GM12873 (cell line): ENCODE results near the gene SLC51B.

Experiments
- TF ChIP-seq, protein P1 (sequence below): IDR thresholded peaks from 2 replicates; pipeline ENCODE4 v1.5.1; 2012; ENCODE audit warnings: low read depth, mild to moderate bottlenecking, moderate library complexity, low read length, control low read depth; ENCODE audit not compliant: insufficient read depth; ENCODE audit errors: missing control alignments

The SLC51B gene

DNA sequence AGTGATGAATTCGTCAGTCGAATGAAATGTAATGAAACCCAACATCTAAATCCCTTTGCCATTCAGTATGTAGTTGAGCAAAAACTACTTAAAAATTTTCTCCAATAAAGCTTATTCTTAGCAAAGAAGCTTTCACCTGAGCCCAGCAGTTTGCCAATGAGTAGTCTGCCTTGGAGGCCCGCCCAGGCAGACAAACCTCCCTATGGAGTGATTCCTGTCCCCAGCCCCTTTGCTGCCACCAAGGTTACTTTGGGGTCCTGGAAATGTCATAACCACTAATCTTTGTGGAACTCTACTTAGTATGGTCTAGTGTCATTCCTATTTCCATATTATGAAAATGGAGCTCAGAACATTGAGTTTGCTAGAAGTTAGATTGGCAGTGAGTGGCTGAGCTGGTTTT lies 57.7 kb downstream of the SLC51B start:
- TF ChIP-seq, protein P1, sequence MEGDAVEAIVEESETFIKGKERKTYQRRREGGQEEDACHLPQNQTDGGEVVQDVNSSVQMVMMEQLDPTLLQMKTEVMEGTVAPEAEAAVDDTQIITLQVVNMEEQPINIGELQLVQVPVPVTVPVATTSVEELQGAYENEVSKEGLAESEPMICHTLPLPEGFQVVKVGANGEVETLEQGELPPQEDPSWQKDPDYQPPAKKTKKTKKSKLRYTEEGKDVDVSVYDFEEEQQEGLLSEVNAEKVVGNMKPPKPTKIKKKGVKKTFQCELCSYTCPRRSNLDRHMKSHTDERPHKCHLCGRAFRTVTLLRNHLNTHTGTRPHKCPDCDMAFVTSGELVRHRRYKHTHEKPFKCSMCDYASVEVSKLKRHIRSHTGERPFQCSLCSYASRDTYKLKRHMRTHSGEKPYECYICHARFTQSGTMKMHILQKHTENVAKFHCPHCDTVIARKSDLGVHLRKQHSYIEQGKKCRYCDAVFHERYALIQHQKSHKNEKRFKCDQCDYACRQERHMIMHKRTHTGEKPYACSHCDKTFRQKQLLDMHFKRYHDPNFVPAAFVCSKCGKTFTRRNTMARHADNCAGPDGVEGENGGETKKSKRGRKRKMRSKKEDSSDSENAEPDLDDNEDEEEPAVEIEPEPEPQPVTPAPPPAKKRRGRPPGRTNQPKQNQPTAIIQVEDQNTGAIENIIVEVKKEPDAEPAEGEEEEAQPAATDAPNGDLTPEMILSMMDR: no peak
